Osteoblast (primary cell): Measurements from ENCODE around the gene GDF9. TPM values are rescaled to one million over a fixed set of nuclear protein-coding genes. Genes with fewer than 3 reads are reported as not detected.
A peak's percentile ranks its signal among the peaks of the same experiment; 100 is the strongest.

ENCODE experiments used
- DNase-seq: peaks from one replicate; pipeline ENCODE4 v3.0.0; 2011; ENCODE audit warnings: low spot score, mixed read lengths; ENCODE audit not compliant: insufficient read length; ENCODE audit errors: missing footprints
- H2AFZ ChIP-seq: 2 replicates; pipeline ENCODE4 v1.6.0; 2011; ENCODE audit warnings: mild to moderate bottlenecking, low read length
- H3K27ac ChIP-seq: 2 replicates; pipeline ENCODE4 v1.5.1; 2011; ENCODE audit warnings: mild to moderate bottlenecking, low read depth, low read length, moderate library complexity
- H3K27me3 ChIP-seq: 2 replicates; pipeline ENCODE4 v1.6.0; 2012; ENCODE audit warnings: mild to moderate bottlenecking, control low read depth, inconsistent platforms, low read length, moderate library complexity; ENCODE audit not compliant: insufficient read depth
- H3K36me3 ChIP-seq: 2 replicates; pipeline ENCODE4 v1.5.1; 2011; ENCODE audit warnings: mild to moderate bottlenecking, low read length, control low read depth, moderate library complexity; ENCODE audit not compliant: insufficient read depth
- H3K4me1 ChIP-seq: 2 replicates; pipeline ENCODE4 v1.5.1; 2011; ENCODE audit warnings: mild to moderate bottlenecking, low read length, control low read depth, moderate library complexity; ENCODE audit not compliant: insufficient read depth
- H3K4me2 ChIP-seq: 2 replicates; pipeline ENCODE4 v1.6.0; 2011; ENCODE audit warnings: mild to moderate bottlenecking, low read length; ENCODE audit not compliant: insufficient read depth
- H3K4me3 ChIP-seq: fragments of 200-600 bp; sonication (generic); 3 replicates; pipeline ENCODE4 v1.5.1; 2012; ENCODE audit warnings: mild to moderate bottlenecking, low read length, inconsistent platforms; ENCODE audit not compliant: insufficient read depth
- H3K79me2 ChIP-seq: 2 replicates; pipeline ENCODE4 v1.6.0; 2012; ENCODE audit warnings: mild to moderate bottlenecking, low read length, control low read depth, inconsistent platforms; ENCODE audit not compliant: insufficient read depth
- H3K9me3 ChIP-seq: 2 replicates; pipeline ENCODE4 v1.5.1; 2011; ENCODE audit warnings: low read depth, low read length, control low read depth
- H4K20me1 ChIP-seq: 2 replicates; pipeline ENCODE4 v1.6.0; 2012; ENCODE audit warnings: mild to moderate bottlenecking, low read length, control low read depth; ENCODE audit not compliant: insufficient read depth
- CTCF ChIP-seq: IDR thresholded peaks from 2 replicates; pipeline ENCODE4 v1.5.1; 2011; ENCODE audit warnings: mild to moderate bottlenecking, low read depth, low read length, moderate library complexity; ENCODE audit errors: extremely low read depth
- total RNA-seq: library from RNA; depleted of rRNA; stranded (reverse); fragments of >200 nt; gene quantifications from 2 replicates; pipeline ENCODE4 v1.2.3, GENCODE V29; 2012

GDF9 gene
- total RNA-seq, 1 donor = 0.36 TPM

- H3K36me3 ChIP-seq = peaks cover 76% of the 10 kb centered on the region
- H3K27ac ChIP-seq = no peak overlapping the region
- DNase-seq = no peak
Observed at GRCh38 chr5:132887283-132887682, 21.0 kb upstream of the GDF9 start.

GRCh38 chr5:132886064-132886823, 20.0 kb upstream of the GDF9 start:
- peaks cover 10% of the 10 kb centered on the region for H3K79me2 ChIP-seq
- H3K27me3 ChIP-seq = no peaks in the 10 kb centered on the region
- H3K4me3 ChIP-seq = no peak overlapping the region
- H3K36me3 ChIP-seq = peaks cover 76% of the 10 kb centered on the region
- H4K20me1 ChIP-seq = peaks cover 6% of the 10 kb centered on the region
- H3K27ac ChIP-seq = no peak overlapping the region
- no peak overlapping the region for H2AFZ ChIP-seq
- no peak overlapping the region for H3K4me2 ChIP-seq
- H3K4me1 ChIP-seq = no peaks in the 10 kb centered on the region
- H3K9me3 ChIP-seq = no peaks in the 10 kb centered on the region
- no peak for DNase-seq
- TF ChIP-seq CTCF = no peak

More at GRCh38 chr5:132887283-132887682, 21.0 kb upstream of the GDF9 start:
- H2AFZ ChIP-seq = no peak overlapping the region
- H3K4me1 ChIP-seq = no peaks in the 10 kb centered on the region
- H3K4me3 ChIP-seq = no peak overlapping the region
- TF ChIP-seq CTCF = no peak
- H3K4me2 ChIP-seq = no peak overlapping the region
- no peaks in the 10 kb centered on the region for H3K27me3 ChIP-seq
- peaks cover 14% of the 10 kb centered on the region for H3K79me2 ChIP-seq
- H4K20me1 ChIP-seq = peaks cover 4% of the 10 kb centered on the region
- no peaks in the 10 kb centered on the region for H3K9me3 ChIP-seq

GRCh38 chr5:132884548-132884947, 18.3 kb upstream of the GDF9 start:
- no peak overlapping the region for H3K4me3 ChIP-seq
- no peaks in the 10 kb centered on the region for H3K4me1 ChIP-seq
- H3K4me2 ChIP-seq = no peak overlapping the region
- no peak overlapping the region for H2AFZ ChIP-seq
- no peak overlapping the region for H3K27ac ChIP-seq
- no peak for TF ChIP-seq CTCF
- no peaks in the 10 kb centered on the region for H3K9me3 ChIP-seq
- peaks cover 6% of the 10 kb centered on the region for H4K20me1 ChIP-seq
- H3K79me2 ChIP-seq = peaks cover 8% of the 10 kb centered on the region
- DNase-seq = no peak
- peaks cover 83% of the 10 kb centered on the region for H3K36me3 ChIP-seq
- H3K27me3 ChIP-seq = no peaks in the 10 kb centered on the region

- Histone ChIP-seq H3K4me3 (no peak overlapping the region), H2AFZ (no peak overlapping the region), H3K36me3 (peaks cover 80% of the 10 kb centered on the region), H3K4me1 (peaks cover under 1% of the 10 kb centered on the region), H3K9me3 (no peaks in the 10 kb centered on the region), H3K27me3 (no peaks in the 10 kb centered on the region), H4K20me1 (peaks cover 10% of the 10 kb centered on the region), H3K79me2 (peaks cover 10% of the 10 kb centered on the region), H3K4me2 (no peak overlapping the region), H3K27ac (no peak overlapping the region)
- no peak for DNase-seq
- TF ChIP-seq CTCF = peak; percentile 75
Observed at GRCh38 chr5:132883261-132883834, 17.1 kb upstream of the GDF9 start.
